Stimulated activated CD4-positive, alpha-beta T cell treated with anti-CD3 and anti-CD28 coated beads, Interleukin-1b, Interleukin-23, amount 100 ng/mL, for 4 hours (primary cell): Measurements from ENCODE around the gene GAN.
"Not testable (repeated sequence)": the region's sequence is repeated elsewhere in the genome, so short reads cannot be mapped to it uniquely, and the experiment has no call there.

Experiments used
- DNase-seq, 2 donors: peaks; one replicate each; pipeline ENCODE4 v3.0.0-alpha.2; 2020; ENCODE audit warnings: low read depth in 2 of 2

The GAN gene

GRCh38 chr16:81399909-81400308, 85.1 kb downstream of the GAN start:
- DNase-seq: no peak

DNA sequence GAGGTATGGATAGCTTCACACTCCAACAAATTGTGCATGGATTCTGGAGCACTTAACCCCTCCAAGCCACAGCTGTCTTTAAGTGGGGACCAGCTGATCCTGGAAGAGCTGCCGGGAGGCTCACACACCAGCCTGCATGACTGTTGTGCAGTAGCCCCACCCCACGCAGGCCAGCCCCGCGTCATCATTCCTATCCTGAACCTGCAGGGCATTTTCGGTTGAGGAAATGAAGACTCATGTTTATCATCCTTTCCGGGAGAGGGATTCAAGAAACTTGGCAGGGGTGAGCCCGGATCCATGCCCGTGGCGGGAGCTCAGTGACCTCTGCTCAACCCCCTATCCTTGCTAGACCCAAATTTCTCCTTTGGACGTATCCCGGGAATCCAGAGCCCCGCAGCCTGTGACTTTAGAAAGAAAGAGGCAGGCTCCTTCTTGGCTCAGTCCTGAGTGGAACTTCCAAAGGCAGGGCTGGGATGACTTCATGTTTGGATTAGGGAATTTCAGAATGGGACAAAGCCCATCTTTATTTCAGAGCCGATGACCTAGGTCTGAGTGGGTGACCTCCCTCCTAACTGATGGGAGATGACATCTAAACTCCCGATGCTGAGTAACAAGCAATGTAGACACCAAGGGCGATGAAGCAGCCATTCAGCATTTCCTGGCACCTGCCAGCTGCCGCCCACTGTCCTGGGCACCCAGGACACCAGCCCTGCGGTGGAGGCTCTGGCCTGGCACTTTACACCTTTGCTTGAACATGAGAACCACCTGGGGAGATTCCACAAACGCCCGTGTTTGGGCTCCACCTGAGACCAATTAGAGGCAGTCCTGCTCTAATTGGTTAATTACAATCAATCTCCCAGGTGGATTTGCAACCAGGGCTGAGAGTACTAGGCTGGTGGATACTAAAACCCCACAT, 86.5 kb downstream of the GAN start:
- DNase-seq: no peak

GRCh38 chr16:81403208-81403600, 88.4 kb downstream of the GAN start:
- no peak for DNase-seq

DNA sequence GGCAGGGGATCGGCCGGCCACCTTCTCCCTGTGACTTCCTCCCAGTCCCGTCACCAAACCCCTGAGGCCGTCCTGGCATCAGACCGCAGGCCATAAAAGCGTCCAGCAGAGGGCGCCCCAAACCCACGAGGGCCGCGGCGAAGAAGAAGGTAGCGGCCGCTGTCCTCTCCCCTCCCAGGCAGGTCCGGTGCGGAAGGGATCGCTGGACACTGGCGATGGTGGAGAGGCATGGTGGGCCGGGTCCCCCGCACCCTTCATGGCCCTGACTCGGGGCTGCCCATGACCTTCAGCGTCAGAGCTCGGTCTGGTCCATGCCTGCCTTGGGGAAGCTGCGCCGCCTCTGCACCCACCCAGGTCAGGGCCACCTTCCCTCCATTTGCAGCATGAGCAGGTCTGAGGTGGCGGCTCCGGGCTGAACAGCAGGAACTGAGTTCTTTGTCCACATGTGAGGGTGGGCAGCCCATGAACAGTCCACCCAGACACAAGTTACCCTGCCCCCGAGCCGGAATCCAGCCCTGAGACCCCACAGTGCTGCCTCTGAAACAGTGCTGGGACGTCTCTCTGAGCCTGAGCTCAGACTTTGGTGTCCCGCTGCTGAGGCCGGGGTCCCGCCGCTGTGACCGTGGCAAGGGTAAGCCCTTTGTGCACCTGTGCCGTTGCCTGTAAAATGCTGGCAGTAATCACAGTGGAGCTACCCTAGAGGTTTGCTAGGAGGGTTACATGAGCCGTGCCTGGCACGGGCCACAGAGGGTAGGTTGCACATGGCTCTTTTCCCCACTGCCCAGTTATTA, 89.0 kb downstream of the GAN start:
- DNase-seq: peak; percentile 79 to 83

DNA sequence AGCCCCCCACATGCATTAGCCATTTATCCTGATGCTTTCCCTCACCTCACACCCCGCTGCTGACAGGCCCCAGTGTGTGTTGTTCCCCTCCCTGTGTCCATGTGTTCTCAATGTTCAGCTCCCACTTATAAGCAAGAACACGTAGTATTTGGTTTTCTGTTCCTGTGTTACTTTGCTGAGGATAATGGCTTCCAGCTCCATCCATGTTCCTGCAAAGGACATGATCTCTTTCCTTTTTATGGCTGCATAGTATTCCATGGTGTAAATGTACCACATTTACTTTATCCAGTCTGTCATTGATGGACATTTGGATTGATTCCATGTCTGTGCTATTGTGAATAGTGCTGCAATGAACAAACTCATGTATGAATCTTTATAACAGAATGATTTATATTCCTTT, 90.2 kb downstream of the GAN start:
- DNase-seq: not testable (repeated sequence)

GRCh38 chr16:81405702-81406113, 90.9 kb downstream of the GAN start:
- no peak for DNase-seq

- DNase-seq: no peak
Observed at GRCh38 chr16:81408409-81408950, 93.7 kb downstream of the GAN start.

DNA sequence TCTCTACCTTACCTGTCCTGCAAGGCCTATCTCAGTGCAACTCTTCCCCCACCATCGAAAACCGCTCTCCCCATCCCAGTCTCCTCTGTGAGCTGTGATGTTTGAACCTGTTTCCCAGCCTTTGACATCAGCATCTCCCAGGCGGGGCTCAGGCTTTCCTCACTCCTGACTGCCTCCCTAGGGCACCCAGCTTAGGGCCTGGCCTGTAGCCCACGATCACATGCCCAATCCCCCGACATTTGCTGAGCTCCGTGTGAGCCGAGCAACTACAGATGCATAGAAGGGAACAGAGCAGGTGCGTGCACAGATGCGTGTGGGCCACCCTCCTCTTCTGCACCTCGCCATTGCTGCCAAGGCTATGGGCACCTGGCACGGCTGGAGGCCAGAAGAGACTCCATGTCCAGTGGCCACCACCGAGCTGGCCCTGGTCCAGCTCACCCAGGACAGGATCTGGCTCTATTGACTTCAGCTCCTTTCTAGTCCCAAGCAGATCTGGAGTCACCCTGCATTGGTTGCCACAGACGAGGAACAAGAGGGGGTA, 94.3 kb downstream of the GAN start:
- DNase-seq: no peak

DNA sequence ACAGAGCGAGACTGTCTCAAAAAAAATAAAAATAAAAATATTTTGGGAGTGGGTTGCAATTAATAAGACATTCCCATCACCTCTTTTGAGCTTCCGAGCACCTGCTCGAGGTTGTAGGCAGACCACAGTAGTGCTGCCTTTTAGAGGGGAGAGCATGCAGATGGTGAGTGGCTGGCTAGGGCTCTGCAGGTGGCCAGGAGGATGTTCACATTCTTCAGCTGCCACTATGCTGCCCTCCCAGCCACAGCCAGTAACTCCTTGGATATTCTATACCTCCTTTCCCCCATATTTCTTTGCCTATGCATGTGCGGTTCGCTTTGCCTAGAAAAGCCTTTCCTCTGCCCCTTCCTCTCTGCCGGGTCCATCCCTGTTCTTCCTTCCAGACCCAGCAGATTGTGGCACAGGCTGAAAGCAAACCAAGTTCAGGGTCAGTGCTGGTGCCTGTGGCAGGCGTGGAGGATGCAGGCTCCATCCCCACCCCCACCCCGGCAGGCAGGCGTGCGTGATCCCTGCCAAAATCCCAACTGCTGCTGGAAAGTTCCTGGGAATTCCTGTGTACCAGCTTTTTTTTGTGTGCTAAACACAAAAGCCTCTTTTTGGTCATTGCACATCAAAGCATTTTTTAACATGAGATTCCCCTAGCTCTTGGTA, 96.0 kb downstream of the GAN start:
- DNase-seq: no peak

DNA sequence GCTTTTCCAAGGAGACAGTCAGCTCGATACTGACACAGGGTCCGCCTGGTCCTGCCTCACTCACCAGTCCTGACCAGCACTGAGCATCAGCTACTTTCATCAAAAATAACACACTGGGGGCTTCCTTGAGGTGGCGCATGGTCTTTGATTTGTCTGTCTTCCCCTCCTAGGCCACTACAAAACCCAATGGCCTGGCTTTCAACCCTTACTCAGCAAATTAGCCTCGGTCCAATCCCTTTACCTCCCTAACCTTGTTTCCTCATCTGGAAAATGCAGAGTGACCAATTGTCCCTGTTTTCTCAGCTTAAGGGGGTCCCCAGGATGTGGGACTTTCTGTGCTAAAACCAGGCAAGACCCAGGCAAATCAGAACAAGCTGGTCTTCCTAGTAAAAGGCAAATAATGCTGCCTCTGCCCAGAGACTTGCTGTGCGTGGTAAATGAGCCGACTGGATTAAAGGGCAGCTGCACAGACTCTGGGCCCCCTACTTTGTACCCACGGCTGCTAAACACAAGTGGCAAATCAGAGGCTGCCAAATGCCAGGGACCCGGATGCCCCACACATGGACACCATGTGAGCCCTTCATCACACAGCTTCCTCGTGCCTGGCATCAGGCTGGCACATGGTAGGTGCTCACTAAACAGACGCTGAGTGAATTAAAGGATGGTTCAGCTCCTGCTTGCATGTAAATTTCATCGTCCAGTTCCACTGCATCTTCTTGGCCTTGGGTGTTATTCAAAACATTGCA, 98.7 kb downstream of the GAN start:
- DNase-seq: no peak

- DNase-seq: no peak
Observed at GRCh38 chr16:81415751-81416150, 101.0 kb downstream of the GAN start.

DNA sequence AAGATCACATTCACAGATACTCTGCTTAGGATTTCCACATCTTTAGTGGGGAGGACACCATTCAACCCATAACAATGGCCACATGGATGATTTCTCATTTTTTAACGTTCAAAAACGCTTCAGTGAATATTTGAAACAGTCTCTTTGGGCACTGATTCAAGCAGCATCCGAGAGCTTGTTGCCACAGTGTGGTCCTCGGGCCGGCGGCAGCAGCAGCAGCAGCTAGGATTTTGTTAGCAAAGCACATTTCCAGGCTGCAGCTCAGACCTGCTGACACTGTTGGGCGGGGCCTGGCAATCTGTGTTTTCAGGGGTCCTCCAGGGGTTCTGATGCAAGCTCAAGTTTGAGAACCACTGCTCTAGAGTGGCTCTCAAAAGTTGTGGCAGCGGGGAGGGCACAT, 102.0 kb downstream of the GAN start:
- DNase-seq: no peak

DNA sequence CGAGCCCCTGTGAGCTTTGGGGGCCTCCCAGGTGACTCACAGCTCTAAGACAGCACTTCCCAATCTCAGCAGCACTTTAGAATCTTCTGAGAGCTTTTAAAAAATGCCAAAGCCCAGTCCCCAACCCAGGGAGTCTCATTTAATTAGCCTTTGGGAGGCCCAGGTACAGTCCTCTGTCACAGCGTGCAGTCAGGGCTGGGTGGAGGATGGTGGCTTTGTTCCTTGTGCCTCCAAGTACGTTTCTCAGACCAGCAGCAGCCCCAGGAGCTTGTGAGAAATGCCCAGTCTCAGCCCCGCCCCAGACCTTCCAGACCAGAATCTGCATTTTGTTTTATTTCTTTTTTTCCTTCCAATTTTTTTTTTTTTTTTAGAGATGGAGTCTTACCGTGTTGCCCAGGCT, 102.4 kb downstream of the GAN start:
- DNase-seq: no peak

DNA sequence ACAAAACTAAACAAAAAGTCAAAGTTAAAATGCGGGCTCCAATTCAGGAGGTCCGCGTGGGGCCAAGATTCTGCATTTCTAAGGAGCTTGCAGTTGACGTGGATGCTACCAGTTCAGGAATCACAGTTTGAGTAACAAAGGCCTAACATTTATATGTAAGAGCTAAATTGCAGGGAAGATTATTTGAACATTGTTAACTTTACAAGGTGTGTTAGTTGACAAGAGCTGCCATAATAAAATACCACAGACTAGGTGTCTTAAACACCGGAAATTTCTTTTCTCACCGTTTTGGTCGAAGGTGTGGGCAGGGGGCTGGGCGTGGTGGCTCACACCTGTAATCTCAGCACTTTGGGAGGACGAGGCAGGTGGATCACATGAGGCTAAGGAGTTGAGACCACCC, 105.0 kb downstream of the GAN start:
- DNase-seq: no peak

GRCh38 chr16:81421126-81421525, 106.4 kb downstream of the GAN start:
- DNase-seq: no peak

GRCh38 chr16:81421536-81421935, 106.8 kb downstream of the GAN start:
- no peak for DNase-seq

DNA sequence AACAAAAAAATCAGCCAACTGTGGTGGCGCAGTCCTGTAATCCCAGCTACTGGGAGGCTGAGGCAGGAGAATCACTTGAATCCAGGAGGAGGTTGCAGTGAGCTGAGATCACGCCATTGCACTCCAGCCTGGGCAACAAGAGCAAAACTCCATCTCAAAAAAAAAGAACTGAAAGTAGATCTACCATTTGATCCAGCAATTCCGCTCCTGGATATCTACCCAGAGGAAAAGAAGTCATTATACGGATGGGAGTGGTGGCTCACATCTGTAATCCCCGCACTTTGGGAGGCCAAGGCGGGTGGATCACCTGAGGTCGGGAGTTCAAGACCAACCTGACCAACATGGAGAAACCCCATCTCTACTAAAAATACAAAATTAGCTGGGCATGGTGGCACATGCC, 107.4 kb downstream of the GAN start:
- DNase-seq: not testable (repeated sequence)

GRCh38 chr16:81424771-81425170, 110.0 kb downstream of the GAN start:
- no peak for DNase-seq

DNA sequence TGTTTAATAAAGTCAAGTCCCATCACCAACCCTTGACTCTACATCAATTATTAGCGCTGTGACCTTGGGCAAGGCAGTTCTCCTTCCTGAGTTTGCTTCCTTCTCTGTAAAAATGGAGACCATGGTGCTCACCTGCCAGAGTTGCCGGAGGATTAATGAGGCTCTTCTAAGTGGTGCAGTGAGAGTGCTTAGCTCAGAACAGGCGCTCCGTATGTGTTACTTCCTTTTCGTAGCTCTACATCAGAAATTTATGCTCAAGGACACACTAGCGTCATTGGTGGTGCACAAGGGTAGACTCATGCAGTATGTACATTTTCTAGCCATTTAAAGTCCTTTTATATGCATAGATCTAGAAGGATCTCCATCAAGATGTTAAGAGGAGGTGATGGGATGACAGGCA, 112.5 kb downstream of the GAN start:
- DNase-seq: no peak

- no peak for DNase-seq
Observed at GRCh38 chr16:81429045-81429521, 114.3 kb downstream of the GAN start.
